NB4 (cell line): ENCODE data around the gene CAMTA1.

Experiments
- CTCF ChIP-seq: IDR thresholded peaks from one replicate; pipeline ENCODE4 v1.5.1; 2012; ENCODE audit warnings: low read depth, low read length
- MAX ChIP-seq: IDR thresholded peaks from 2 replicates; pipeline ENCODE4 v1.6.1; 2011; ENCODE audit warnings: low read depth, low read length
- MYC ChIP-seq: IDR thresholded peaks from 2 replicates; pipeline ENCODE4 v1.6.1; 2011; ENCODE audit warnings: low read depth, low read length
- POLR2A ChIP-seq: IDR thresholded peaks from 2 replicates; pipeline ENCODE4 v1.6.1; 2011; ENCODE audit warnings: mild to moderate bottlenecking; ENCODE audit not compliant: insufficient read length; ENCODE audit errors: extremely low read depth

- TF ChIP-seq CTCF (no peak), POLR2A (no peak), MYC (no peak), MAX (no peak)
Measured at GRCh38 chr1:7409278-7409677, 624.0 kb downstream of the CAMTA1 start.
